IMR-90 (cell line): ENCODE measurements around the gene RGS12. TPM values are rescaled to one million over a fixed set of nuclear protein-coding genes. Genes with fewer than 3 reads are reported as not detected.

ENCODE experiments used
- ATAC-seq: fragments of 200-7000 bp; cut with Tn5 transposase; 2 replicates; pipeline ENCODE4 v1.9.1; 2020; ENCODE audit warnings: low read depth, mild to moderate bottlenecking, moderate library complexity
- BruUV-seq: library from RNA; stranded (reverse); fragments of 400-500 nt; replicated peaks from 2 replicates; lab custom pipeline; 2021; lab: Mats Ljungman, UMichigan
- CTCF ChIA-PET: fragments of 300-600 bp; formaldehyde crosslinking; extraction: SDS; loops from one replicate; lab custom pipeline; 2021; ENCODE audit warnings: antibody characterized with exemption; lab: Yijun Ruan, JAX
- POLR2A ChIA-PET: fragments of 300-600 bp; sonication (Branson Sonifier 250); formaldehyde crosslinking; loops from one replicate; lab custom pipeline; 2022; ENCODE audit warnings: antibody characterized with exemption; ENCODE audit not compliant: unreplicated experiment; lab: Charles Lee
- DNase-seq: peaks from one replicate; pipeline ENCODE4 v3.0.0; 2013
- H2AFZ ChIP-seq: replicated peaks from 2 replicates; pipeline ENCODE3; 2013; ENCODE audit warnings: low read length, mild to moderate bottlenecking; ENCODE audit not compliant: poor library complexity
- H2AK5ac ChIP-seq: 2 replicates; pipeline ENCODE4 v1.6.1; 2013; ENCODE audit warnings: low read depth, low read length, inconsistent platforms
- H2AK9ac ChIP-seq: replicated peaks from 2 replicates; pipeline ENCODE3; 2013; ENCODE audit warnings: mild to moderate bottlenecking, low read depth, low read length, moderate library complexity; ENCODE audit not compliant: poor library complexity
- H2BK120ac ChIP-seq: 2 replicates; pipeline ENCODE4 v1.6.1; 2013; ENCODE audit warnings: low read depth, low read length, inconsistent platforms
- H2BK15ac ChIP-seq: 3 replicates; pipeline ENCODE4 v1.6.1; 2013; ENCODE audit warnings: low read depth, low read length, inconsistent platforms
- H2BK20ac ChIP-seq: 2 replicates; pipeline ENCODE4 v1.6.1; 2013; ENCODE audit warnings: low read depth, mild to moderate bottlenecking, inconsistent platforms, low read length, moderate library complexity
- H2BK5ac ChIP-seq: 2 replicates; pipeline ENCODE4 v1.6.1; 2013; ENCODE audit warnings: mild to moderate bottlenecking, low read depth, low read length, inconsistent platforms; ENCODE audit not compliant: poor library complexity, severe bottlenecking
- H3K14ac ChIP-seq: replicated peaks from 2 replicates; pipeline ENCODE4 v1.6.1; 2013; ENCODE audit warnings: low read depth, low read length, inconsistent platforms
- H3K18ac ChIP-seq: 2 replicates; pipeline ENCODE4 v1.6.1; 2013; ENCODE audit warnings: low read depth, low read length, control low read depth
- H3K23ac ChIP-seq: 2 replicates; pipeline ENCODE4 v1.6.1; 2013; ENCODE audit warnings: low read depth, low read length, inconsistent platforms
- H3K27ac ChIP-seq: 2 replicates; pipeline ENCODE4 v1.5.1; 2013; ENCODE audit warnings: mild to moderate bottlenecking, control low read depth, low read length; ENCODE audit not compliant: insufficient read depth
- H3K27me3 ChIP-seq: 2 replicates; pipeline ENCODE4 v1.6.1; 2013; ENCODE audit warnings: low read length; ENCODE audit not compliant: control insufficient read depth, insufficient read depth
- H3K36me3 ChIP-seq: 2 replicates; pipeline ENCODE4 v1.6.1; 2013; ENCODE audit warnings: low read length, mixed read lengths; ENCODE audit not compliant: control insufficient read depth, insufficient read depth
- H3K4ac ChIP-seq: 2 replicates; pipeline ENCODE4 v1.6.1; 2013; ENCODE audit warnings: low read depth, low read length, inconsistent platforms
- H3K4me1 ChIP-seq: 2 replicates; pipeline ENCODE4 v1.6.1; 2013; ENCODE audit warnings: low read length, mixed read lengths; ENCODE audit not compliant: control insufficient read depth, insufficient read depth
- H3K4me2 ChIP-seq: 2 replicates; pipeline ENCODE4 v1.6.1; 2013; ENCODE audit warnings: low read depth, mild to moderate bottlenecking, control low read depth, low read length, moderate library complexity
- H3K4me3 ChIP-seq: 2 replicates; pipeline ENCODE4 v1.5.1; 2013; ENCODE audit warnings: low read depth, mild to moderate bottlenecking, control low read depth, low read length, moderate library complexity; ENCODE audit not compliant: insufficient read depth
- H3K56ac ChIP-seq: 2 replicates; pipeline ENCODE4 v1.6.1; 2013; ENCODE audit warnings: low read length, inconsistent platforms; ENCODE audit not compliant: insufficient read depth; ENCODE audit errors: extremely low read depth
- H3K79me1 ChIP-seq, 2 experiments: 2 replicates each; pipeline ENCODE4 v1.6.1; 2013; ENCODE audit warnings: low read length in 2 of 2, inconsistent platforms in 1 of 2, low read depth in 1 of 2
- H3K9ac ChIP-seq: 2 replicates; pipeline ENCODE4 v1.6.1; 2013; ENCODE audit warnings: low read depth, low read length, control low read depth
- H3K9me1 ChIP-seq: 2 replicates; pipeline ENCODE4 v1.6.1; 2013; ENCODE audit warnings: low read length, inconsistent platforms; ENCODE audit not compliant: insufficient read depth
- H3K9me3 ChIP-seq: 2 replicates; pipeline ENCODE4 v1.6.1; 2013; ENCODE audit warnings: low read length; ENCODE audit not compliant: control insufficient read depth, insufficient read depth
- H4K20me1 ChIP-seq: 2 replicates; pipeline ENCODE4 v1.6.1; 2013; ENCODE audit warnings: low read length, inconsistent platforms; ENCODE audit not compliant: insufficient read depth
- H4K5ac ChIP-seq: 2 replicates; pipeline ENCODE4 v1.6.1; 2013; ENCODE audit warnings: mild to moderate bottlenecking, low read depth, low read length, control low read depth
- H4K8ac ChIP-seq, 2 experiments: 2 replicates each; pipeline ENCODE4 v1.6.1; 2013; ENCODE audit warnings: low read depth in 2 of 2, low read length in 2 of 2, control low read depth in 1 of 2, inconsistent platforms in 1 of 2
- H4K91ac ChIP-seq: 2 replicates; pipeline ENCODE4 v1.6.1; 2013; ENCODE audit warnings: low read depth, low read length, inconsistent platforms; ENCODE audit not compliant: insufficient read depth
- CEBPB ChIP-seq: IDR thresholded peaks from 2 replicates; pipeline ENCODE4 v1.6.1; 2012; ENCODE audit warnings: low read depth, low read length, improper control_type of control experiment
- FOS ChIP-seq: fragments of 150-350 bp; IDR thresholded peaks from 2 replicates; pipeline ENCODE4 v1.6.1; 2016; ENCODE audit warnings: low read depth, low read length
- MAFK ChIP-seq: IDR thresholded peaks from 2 replicates; pipeline ENCODE4 v1.6.1; 2012; ENCODE audit warnings: low read depth, low read length, improper control_type of control experiment
- NFE2L2 ChIP-seq: fragments of 150-350 bp; IDR thresholded peaks from 2 replicates; pipeline ENCODE4 v1.6.1; 2016; ENCODE audit warnings: low read depth, mild to moderate bottlenecking, low read length
- RCOR1 ChIP-seq: IDR thresholded peaks from 2 replicates; pipeline ENCODE4 v1.6.1; 2012; ENCODE audit warnings: mild to moderate bottlenecking, low read length, improper control_type of control experiment; ENCODE audit not compliant: insufficient replicate concordance
- RFX5 ChIP-seq: IDR thresholded peaks from 2 replicates; pipeline ENCODE4 v1.8.0; 2012; ENCODE audit warnings: low read depth, mild to moderate bottlenecking, low read length, moderate library complexity
- WGBS, 2 experiments: methylation state at CpG; one replicate each; pipeline versions ENCODE4 v1.1.5 to v1.1.7; 2013; ENCODE audit warnings: missing lambda C conversion rate in 2 of 2; ENCODE audit not compliant: insufficient read length in 1 of 2; ENCODE audit errors: extremely low coverage in 2 of 2; 5-methylcytosine and 5-hydroxymethylcytosine counted together
- dilution Hi-C: fragments of 300-500 bp; cut with HindIII; formaldehyde crosslinking; loops from one replicate; pipeline ENCODE4 v1.14.3; 2018; ENCODE audit warnings: low sequenced_read_pairs; ENCODE audit not compliant: unreplicated experiment
- in situ Hi-C: fragments of 300-500 bp; cut with MboI; formaldehyde crosslinking; loops from 3 replicates; pipeline ENCODE4 v1.14.3; 2019; ENCODE audit warnings: low sequenced_read_pairs, inconsistent platforms, mixed read lengths
- intact Hi-C: fragments of 100-400 bp; cut with micrococcal nuclease; formaldehyde crosslinking; loops from 2 replicates; pipeline ENCODE4 v1.10.0; 2022
- polyA plus RNA-seq, 3 experiments: library from polyadenylated mRNA; depleted of rRNA; stranded (reverse); fragments of >200 nt; gene quantifications; 2 replicates each; pipeline ENCODE4 v1.2.3, GENCODE V29; 2012; ENCODE audit warnings: low replicate concordance in 1 of 3
- total RNA-seq: library from RNA; depleted of rRNA; stranded (reverse); fragments of >200 nt; gene quantifications from 2 replicates; pipeline ENCODE4 v1.2.3, GENCODE V29; 2012

The RGS12 gene
- total and polyA plus RNA-seq, 2 of the 4 experiments (the other 2 are of a cell fraction), result 11.8 to 12.0 TPM

DNA sequence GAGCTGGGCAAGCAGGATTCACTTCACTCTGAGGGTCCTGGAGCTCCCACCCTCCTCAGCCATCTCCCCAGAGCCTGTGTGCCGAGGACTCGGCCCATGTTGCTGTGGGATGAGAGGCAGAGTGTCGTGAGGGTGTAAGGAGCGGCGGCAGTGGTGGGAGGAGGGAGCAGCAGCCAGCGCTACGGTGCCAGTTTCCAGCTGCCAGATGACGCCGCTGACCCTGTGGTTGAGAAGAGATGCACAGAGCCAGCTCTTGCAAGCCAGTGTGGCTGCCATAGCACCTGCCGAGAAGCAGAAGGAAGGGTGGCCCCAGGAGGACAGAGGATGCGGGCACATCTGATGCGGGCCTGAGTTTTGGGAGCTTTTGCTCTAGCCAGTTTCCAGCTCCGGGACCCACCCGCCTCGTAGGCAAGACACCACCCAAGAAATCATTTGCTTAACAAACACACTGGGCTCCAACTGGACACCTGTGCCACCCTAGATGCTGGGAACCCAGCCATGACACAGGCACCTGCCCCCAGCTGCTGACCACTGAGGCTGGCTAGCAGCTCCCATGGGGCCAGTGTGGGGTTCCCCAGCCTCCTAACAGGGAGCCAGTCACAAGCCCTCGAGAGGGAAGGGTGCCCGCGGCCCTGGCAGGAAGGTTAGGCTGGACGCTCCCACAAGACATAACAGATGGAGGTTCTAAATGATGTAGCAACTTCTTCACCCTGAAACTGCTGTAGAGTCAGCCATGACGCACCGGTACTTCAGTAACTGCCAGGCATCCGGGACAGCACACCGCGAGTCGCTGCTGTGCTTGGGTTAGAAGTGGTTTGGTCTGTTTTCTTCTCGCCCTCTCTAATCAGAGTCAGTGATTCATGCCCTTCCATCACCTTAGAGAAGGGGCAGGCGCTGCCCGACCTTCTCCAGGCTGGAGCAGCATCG is 35.0 kb upstream of the RGS12 start:
- Histone ChIP-seq H3K4me1 (no peaks in the 10 kb centered on the region), H3K27me3 (peaks cover 7% of the 10 kb centered on the region), H3K9ac (no peak overlapping the region), H2AK9ac (no peak overlapping the region), H3K27ac (no peak overlapping the region), H3K56ac (no peak overlapping the region), H2AFZ (peak overlapping the region; percentile 67), H3K9me3 (no peaks in the 10 kb centered on the region), H2BK120ac (no peak overlapping the region), H4K91ac (no peak overlapping the region), H3K14ac (no peak overlapping the region), H3K4me2 (no peak overlapping the region), H2AK5ac (no peak overlapping the region), H3K18ac (no peak overlapping the region), H3K36me3 (no peaks in the 10 kb centered on the region), H2BK5ac (no peak overlapping the region), H2BK15ac (no peak overlapping the region), H3K9me1 (no peaks in the 10 kb centered on the region), H4K20me1 (no peaks in the 10 kb centered on the region), H3K23ac (no peak overlapping the region), H3K79me1 (no peaks in the 10 kb centered on the region), H3K4me3 (no peak overlapping the region), H2BK20ac (no peak overlapping the region), H4K5ac (no peak overlapping the region), H4K8ac (no peak overlapping the region), H3K4ac (no peak overlapping the region)
- dilution Hi-C loops (no loop called here), intact Hi-C loops (no loop called here), in situ Hi-C loops (no loop called here)
- WGBS, 2 experiments, result 96% methylated on average over 4 of the region's 29 CpGs; no CpG with 5 or more reads in 1 of the 2 experiments
- POLR2A ChIA-PET, result no interaction called here
- BruUV-seq, result no TSS peak
- DNase-seq, result peak; percentile 74
- TF ChIP-seq NFE2L2, result no peak
- TF ChIP-seq CEBPB, result peak; percentile 67
- peak; percentile 62 for TF ChIP-seq RCOR1
- no peak for TF ChIP-seq RFX5
- no peak for TF ChIP-seq MAFK
- TF ChIP-seq FOS, result no peak
- peak; percentile 82 for ATAC-seq
- CTCF ChIA-PET, result no interaction called here
